ENCODE data around the gene PSD4. TPM values are rescaled to one million over a fixed set of nuclear protein-coding genes. Genes with fewer than 3 reads are reported as not detected.

PSD4 gene
- total RNA-seq, 1 experiment from 2014 or later: 12.6 TPM

DNA sequence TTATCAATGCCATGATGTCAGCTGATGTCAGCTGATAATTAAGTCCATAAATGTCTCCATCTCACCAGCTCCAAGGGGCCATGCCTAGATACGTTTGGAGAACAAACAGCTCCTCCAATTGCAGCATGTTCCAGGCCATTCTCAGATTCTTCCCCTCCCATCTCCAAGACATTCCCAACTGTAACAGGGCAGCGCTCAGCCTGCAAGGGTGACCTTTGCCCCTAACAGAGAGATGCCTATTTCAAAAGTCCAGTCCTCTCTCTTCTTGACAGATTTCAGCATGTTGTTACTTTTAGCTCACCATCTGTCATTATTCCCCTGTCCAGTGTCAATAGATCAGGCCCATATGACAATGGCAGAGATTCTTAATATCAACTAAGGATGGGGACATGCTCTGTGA lies 9.9 kb downstream of the PSD4 start:
- no peak for DNase-seq (ENCODE audit: low read depth, low spot score)
- CTCF ChIA-PET: interaction anchor here (1.2 kb wide), 3 partner anchors 15 to 45 kb away, joined by 3 to 6 read pairs (median 4); no protein-coding TSS in a partner anchor
- Histone ChIP-seq H4K20me1 (ENCODE audit: insufficient read depth) (no peaks in the 10 kb centered on the region), H3K27me3 (ENCODE audit: insufficient read depth, low read length) (no peaks in the 10 kb centered on the region), H3K4me1 (ENCODE audit: control insufficient read depth in 1 of 2, insufficient read depth in 2 of 2, low read length in 2 of 2) (no peaks in the 10 kb centered on the region; a peak in 1 of 4 replicates), H3K36me3 (ENCODE audit: control insufficient read depth in 1 of 2, insufficient read depth in 2 of 2, low read length in 2 of 2) (no peaks in the 10 kb centered on the region), H3K9me3 (ENCODE audit: control insufficient read depth in 1 of 2, insufficient read depth in 1 of 2, low read depth in 1 of 2, low read length in 2 of 2) (no peaks in the 10 kb centered on the region), H2AFZ (ENCODE audit: low read depth, low read length, poor library complexity, severe bottlenecking) (no peak overlapping the region), H3K79me2 (ENCODE audit: insufficient read depth, low read length) (no peaks in the 10 kb centered on the region), H3K4me2 (ENCODE audit: low read length) (no peak overlapping the region), H3K27ac (ENCODE audit: low read depth, low read length) (no peak overlapping the region), H3K9me2 (ENCODE audit: insufficient read depth) (no peaks in the 10 kb centered on the region), H3K9ac (ENCODE audit: low read length) (no peak overlapping the region), H3K4me3 (replicated peaks in 1 of 2; ENCODE audit: low read depth in 1 of 2, low read length in 2 of 2) (no peak overlapping the region)
- RAD21 ChIA-PET (ENCODE audit: low non-redundant PET in 1 of 2, low total read pairs in 2 of 2, uncharacterized antibody in 2 of 2, unreplicated experiment in 2 of 2): no interaction called here
- no peak for ATAC-seq
- intact Hi-C loops (cut with micrococcal nuclease): no loop called here
- POLR2A ChIA-PET: no interaction called here
- TF ChIP-seq ZFX (IDR thresholded peaks at IDR 0.05) (no peak), JUND (IDR thresholded peaks at IDR 0.05) (no peak), SP1 (IDR thresholded peaks at IDR 0.05; ENCODE audit: low read depth) (no peak), CEBPB (IDR thresholded peaks at IDR 0.05; ENCODE audit: low read depth) (no peak), YY1 (IDR thresholded peaks at IDR 0.05; ENCODE audit: extremely low read depth, insufficient replicate concordance, low read depth, low read length) (no peak), ZNF274 (IDR thresholded peaks at IDR 0.05; ENCODE audit: low read depth, low read length) (no peak), SRF (IDR thresholded peaks at IDR 0.05; ENCODE audit: low read depth) (no peak), EGR1 (IDR thresholded peaks at IDR 0.05; ENCODE audit: low read depth) (no peak), EZH2 (IDR thresholded peaks at IDR 0.05) (no peak), ELF1 (IDR thresholded peaks at IDR 0.05; ENCODE audit: borderline replicate concordance, low read depth) (no peak), POLR2AphosphoS5 (IDR thresholded peaks at IDR 0.05; ENCODE audit: low read depth, low read length) (no peak), RAD21 (IDR thresholded peaks at IDR 0.05; ENCODE audit: low read depth) (no peak), EZH2phosphoT487 (IDR thresholded peaks at IDR 0.05; ENCODE audit: borderline replicate concordance) (no peak), FOSL1 (IDR thresholded peaks at IDR 0.05; ENCODE audit: low read depth) (no peak), TCF7L2 (IDR thresholded peaks at IDR 0.05; ENCODE audit: borderline replicate concordance, extremely low read depth, insufficient read depth, insufficient read length) (no peak)
- TF ChIP-seq, protein P1, sequence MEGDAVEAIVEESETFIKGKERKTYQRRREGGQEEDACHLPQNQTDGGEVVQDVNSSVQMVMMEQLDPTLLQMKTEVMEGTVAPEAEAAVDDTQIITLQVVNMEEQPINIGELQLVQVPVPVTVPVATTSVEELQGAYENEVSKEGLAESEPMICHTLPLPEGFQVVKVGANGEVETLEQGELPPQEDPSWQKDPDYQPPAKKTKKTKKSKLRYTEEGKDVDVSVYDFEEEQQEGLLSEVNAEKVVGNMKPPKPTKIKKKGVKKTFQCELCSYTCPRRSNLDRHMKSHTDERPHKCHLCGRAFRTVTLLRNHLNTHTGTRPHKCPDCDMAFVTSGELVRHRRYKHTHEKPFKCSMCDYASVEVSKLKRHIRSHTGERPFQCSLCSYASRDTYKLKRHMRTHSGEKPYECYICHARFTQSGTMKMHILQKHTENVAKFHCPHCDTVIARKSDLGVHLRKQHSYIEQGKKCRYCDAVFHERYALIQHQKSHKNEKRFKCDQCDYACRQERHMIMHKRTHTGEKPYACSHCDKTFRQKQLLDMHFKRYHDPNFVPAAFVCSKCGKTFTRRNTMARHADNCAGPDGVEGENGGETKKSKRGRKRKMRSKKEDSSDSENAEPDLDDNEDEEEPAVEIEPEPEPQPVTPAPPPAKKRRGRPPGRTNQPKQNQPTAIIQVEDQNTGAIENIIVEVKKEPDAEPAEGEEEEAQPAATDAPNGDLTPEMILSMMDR (IDR thresholded peaks at IDR 0.05 in 2 of 3, conservative IDR thresholded peaks at IDR 0.05 in 1 of 3; ENCODE audit: borderline replicate concordance in 1 of 3, insufficient read depth in 1 of 3, low read depth in 2 of 3, low read length in 2 of 3): no peak
- TF ChIP-seq, protein P2, sequence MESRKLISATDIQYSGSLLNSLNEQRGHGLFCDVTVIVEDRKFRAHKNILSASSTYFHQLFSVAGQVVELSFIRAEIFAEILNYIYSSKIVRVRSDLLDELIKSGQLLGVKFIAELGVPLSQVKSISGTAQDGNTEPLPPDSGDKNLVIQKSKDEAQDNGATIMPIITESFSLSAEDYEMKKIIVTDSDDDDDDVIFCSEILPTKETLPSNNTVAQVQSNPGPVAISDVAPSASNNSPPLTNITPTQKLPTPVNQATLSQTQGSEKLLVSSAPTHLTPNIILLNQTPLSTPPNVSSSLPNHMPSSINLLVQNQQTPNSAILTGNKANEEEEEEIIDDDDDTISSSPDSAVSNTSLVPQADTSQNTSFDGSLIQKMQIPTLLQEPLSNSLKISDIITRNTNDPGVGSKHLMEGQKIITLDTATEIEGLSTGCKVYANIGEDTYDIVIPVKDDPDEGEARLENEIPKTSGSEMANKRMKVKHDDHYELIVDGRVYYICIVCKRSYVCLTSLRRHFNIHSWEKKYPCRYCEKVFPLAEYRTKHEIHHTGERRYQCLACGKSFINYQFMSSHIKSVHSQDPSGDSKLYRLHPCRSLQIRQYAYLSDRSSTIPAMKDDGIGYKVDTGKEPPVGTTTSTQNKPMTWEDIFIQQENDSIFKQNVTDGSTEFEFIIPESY (IDR thresholded peaks at IDR 0.05; ENCODE audit: extremely low read depth, insufficient replicate concordance, low read length): no peak
- TF ChIP-seq, protein P3, sequence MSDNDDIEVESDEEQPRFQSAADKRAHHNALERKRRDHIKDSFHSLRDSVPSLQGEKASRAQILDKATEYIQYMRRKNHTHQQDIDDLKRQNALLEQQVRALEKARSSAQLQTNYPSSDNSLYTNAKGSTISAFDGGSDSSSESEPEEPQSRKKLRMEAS (IDR thresholded peaks at IDR 0.05): no peak
- TF ChIP-seq, protein P4, sequence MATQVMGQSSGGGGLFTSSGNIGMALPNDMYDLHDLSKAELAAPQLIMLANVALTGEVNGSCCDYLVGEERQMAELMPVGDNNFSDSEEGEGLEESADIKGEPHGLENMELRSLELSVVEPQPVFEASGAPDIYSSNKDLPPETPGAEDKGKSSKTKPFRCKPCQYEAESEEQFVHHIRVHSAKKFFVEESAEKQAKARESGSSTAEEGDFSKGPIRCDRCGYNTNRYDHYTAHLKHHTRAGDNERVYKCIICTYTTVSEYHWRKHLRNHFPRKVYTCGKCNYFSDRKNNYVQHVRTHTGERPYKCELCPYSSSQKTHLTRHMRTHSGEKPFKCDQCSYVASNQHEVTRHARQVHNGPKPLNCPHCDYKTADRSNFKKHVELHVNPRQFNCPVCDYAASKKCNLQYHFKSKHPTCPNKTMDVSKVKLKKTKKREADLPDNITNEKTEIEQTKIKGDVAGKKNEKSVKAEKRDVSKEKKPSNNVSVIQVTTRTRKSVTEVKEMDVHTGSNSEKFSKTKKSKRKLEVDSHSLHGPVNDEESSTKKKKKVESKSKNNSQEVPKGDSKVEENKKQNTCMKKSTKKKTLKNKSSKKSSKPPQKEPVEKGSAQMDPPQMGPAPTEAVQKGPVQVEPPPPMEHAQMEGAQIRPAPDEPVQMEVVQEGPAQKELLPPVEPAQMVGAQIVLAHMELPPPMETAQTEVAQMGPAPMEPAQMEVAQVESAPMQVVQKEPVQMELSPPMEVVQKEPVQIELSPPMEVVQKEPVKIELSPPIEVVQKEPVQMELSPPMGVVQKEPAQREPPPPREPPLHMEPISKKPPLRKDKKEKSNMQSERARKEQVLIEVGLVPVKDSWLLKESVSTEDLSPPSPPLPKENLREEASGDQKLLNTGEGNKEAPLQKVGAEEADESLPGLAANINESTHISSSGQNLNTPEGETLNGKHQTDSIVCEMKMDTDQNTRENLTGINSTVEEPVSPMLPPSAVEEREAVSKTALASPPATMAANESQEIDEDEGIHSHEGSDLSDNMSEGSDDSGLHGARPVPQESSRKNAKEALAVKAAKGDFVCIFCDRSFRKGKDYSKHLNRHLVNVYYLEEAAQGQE (IDR thresholded peaks at IDR 0.05; ENCODE audit: low read depth): no peak
- BruUV-seq (replicated peaks): no TSS peak

Measured in HCT116 (cell line).